HG03064 (cell line): Measurements from ENCODE around the gene MYO9B.

Experiments used
- ATAC-seq: cut with Tn5 transposase; IDR thresholded peaks from one replicate; pipeline ENCODE4 v1.9.1; 2021; ENCODE audit warnings: low read depth; ENCODE audit not compliant: unreplicated experiment

The MYO9B gene

DNA sequence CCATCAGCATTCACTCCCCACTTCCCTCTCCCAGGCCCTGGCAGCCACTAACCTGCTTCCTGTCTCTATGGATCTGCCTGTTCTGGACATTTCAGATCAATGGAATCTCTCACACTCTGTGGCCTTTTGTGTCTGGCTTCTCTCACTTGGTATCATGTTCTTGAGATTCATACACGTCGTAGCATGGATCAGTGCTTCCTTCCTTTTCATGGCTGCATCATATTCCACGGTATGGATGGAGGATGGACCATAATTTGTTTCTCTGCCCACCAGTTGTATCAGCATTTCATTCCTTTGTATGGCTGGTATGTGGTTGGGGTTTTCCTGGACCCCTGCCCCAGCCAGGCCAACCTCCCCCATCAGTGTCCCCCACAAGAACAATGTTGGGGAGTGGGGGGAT is 36.2 kb downstream of the MYO9B start:
- ATAC-seq: no peak

DNA sequence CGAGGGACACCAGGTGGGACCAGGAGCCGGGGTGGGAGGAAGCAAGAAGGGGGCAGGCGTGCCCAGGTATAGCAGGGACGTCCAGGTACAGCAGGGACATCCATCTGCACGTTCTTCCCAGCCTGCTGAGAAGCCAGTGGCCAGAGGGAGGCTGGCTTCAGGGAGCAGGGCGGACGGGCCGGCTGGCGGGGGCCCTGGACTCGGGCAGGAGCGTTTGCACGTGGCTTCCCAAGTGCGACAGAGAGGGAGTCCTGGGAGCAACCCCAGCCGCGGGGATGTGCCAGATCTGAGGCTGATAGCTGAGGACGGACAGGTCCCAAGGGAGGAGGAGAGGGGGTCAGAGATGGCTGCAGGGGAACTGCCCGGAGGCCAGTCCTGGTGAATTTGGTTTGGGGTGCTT is 36.7 kb downstream of the MYO9B start:
- no peak for ATAC-seq

DNA sequence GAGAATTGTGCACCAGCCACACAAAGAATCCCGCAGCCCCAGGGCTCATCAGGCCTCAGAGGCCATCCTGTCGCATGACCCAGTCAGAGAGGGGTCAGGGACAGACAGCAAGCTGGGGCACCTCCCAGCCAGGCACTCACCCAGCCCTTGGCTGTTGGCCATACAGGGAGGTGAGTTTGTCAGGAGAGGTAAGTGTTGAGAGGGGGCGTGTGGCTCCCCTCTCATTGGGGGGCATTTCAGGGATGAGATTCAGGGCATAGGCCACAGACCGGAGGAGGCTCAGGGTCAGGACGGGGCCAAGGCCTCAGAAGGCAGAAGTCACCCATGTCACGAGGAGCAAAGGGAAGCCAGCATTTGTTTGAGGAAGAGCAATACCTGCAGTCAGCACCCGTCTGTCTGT is 37.1 kb downstream of the MYO9B start:
- no peak for ATAC-seq

DNA sequence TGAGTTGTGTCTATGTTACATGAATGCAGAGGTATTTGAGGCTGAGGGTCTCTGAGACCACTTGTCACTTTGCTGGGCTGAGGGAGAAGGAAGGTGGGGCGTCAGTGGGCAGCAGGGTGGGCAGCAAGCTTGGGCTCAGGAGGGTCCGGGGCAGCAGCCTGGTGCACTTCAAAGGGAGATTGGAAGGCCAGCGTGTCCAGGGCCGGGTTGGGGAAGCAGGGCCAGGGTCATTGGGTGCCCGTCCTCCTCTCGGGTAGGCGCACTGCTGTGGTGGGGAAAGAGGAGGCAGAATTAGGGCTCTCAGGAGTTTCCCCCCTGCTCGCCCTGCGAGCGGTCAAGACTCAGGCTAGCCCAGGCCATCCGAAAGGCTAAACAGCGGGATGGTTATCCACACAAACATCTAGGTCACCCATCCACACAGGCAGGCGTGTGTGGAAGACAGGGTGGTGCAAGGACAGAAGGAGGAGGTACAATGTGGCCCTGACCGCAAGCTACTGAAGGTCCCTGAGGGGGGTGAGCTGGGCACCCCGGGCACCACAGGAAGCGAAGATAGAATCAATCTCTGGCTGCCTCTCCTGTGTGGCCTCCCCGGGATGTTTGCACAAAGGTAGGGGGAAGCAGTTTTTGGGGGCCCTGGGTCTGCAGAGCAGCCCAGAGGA is 37.7 kb downstream of the MYO9B start:
- ATAC-seq: no peak

DNA sequence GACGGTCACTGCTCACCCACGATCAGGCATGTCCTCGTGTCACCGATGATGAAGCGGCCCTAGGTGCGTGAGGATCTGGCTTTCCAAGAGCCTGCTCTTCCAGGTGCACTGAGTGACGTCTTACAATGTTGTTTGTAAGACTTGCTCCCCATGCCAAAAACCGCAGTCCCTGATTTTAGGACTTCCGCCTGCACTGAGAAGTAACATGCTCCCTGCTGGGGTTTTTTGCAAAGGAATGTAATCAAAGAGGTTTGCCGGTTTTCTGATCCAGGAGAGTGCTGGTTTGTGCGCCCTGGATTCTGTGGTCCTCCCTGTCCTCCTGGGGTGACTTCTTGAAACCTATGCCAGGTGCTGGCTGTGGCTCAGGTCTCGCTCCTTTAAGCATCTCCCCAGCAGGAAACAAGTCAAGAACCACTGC is 38.8 kb downstream of the MYO9B start:
- ATAC-seq: no peak

DNA sequence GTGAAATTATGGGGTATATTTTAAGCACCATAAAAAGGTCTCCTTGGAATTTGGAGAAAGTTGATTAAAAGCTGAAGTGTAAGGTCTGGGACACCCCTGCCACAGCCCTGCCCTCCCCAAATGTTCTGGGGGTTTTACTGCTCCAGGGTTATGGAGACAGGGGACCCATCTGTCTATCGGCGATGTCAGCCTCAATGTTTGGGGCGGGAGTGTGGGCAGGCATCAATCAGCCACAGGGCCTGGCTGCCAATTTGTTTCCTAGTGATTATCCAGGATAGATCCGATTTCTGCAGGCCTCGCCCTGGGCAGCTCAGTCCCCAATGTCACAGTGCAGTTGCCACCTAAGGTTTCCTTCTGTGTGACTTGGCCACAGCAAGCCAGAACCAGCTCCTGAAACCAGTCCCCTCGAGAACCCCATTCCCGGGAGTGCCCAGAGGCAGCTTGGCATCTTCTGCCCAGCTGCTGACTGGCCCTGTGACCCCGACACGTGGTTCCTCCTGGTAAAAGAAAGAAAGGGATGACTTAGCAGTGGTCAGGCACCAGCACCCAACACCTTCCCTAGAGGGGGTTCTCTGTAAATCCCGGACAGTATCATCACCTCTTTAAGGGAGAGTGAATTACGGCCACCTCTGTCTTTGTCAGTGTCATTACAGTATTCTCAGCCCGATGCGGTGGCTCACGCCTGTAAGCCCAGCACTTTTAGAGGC is 41.6 kb downstream of the MYO9B start:
- no peak for ATAC-seq

DNA sequence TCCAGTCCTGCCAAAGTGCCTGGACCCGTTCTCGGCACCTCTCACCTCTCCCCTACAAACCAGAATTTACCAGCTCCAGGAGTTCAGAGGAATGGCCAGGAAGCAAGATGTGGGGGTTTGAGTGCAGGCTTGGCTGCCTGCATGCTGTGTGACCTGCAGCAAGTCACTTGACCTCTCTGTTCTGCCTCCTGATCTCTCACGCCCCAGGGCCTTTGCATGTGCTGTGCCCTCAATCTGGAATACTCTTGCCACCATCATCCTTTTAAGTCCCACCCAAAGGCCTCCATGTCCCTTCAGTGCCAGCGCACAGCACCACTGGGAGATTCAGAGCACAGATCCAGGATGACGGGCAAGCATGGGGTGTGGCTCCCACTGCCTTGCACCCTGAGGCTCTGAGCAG is 43.4 kb downstream of the MYO9B start:
- ATAC-seq: no peak

DNA sequence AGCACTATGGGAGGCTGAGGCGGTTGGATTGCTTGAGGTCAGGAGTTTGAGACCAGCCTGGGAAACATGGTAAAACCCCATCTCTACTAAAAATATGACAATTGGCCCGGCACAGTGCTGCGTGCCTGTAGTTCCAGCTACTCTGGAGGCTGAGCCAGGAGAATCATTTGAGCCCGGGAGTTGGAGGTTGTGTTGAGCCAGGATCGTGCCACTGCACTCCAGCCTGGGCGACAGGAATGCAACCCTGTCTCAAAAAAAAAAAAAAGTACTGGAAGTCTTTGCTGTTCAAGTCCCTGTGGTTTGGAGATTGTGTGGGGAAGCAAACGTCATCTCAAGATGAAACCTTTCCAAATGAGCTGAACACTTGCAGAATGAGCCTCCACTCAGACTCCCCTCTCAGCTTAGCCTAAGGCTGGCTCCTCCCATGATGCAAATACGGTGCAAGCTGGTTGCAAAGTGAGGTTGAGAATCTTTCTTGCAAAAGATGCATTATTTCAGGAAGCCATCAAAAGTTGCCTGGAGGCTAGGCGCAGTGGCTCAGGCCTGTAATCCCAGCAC is 46.2 kb downstream of the MYO9B start:
- no peak for ATAC-seq

DNA sequence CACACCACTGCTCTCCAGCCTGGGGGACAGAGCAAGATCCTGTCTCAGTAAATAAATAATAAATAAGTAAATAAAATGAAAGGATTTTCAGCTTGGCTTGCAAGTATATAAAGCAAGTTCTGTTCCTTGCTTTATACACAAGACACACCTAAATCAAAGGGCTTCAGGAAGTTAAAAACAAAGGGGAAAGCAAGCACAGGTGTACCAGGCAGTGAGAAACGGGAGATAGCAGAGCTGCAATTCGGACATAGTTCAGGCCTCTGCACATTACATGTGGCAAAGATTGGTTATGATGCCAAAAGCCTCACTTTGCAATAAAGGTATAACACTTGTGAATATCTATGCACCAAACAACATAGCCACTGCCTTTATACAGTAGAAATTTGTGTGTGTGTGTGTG is 47.5 kb downstream of the MYO9B start:
- ATAC-seq: no peak

DNA sequence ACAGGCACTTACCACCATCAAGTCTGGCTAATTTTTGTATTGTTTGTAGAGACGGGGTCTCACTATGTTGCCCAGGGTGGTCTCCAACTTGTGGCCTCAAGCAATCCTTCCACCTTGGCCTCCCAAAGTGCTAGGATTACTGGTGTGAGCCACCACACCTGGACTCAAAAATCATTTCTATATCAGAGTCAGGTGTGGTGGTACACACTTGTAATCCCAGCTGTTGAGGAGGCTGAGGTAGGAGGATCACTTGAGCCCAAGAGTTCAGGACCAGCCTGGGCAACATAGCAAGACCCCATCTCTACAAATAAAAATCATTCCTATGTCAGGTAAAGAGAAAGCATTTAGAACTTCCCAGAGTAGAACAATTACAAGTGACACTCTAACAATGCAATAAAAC is 48.4 kb downstream of the MYO9B start:
- ATAC-seq: no peak

DNA sequence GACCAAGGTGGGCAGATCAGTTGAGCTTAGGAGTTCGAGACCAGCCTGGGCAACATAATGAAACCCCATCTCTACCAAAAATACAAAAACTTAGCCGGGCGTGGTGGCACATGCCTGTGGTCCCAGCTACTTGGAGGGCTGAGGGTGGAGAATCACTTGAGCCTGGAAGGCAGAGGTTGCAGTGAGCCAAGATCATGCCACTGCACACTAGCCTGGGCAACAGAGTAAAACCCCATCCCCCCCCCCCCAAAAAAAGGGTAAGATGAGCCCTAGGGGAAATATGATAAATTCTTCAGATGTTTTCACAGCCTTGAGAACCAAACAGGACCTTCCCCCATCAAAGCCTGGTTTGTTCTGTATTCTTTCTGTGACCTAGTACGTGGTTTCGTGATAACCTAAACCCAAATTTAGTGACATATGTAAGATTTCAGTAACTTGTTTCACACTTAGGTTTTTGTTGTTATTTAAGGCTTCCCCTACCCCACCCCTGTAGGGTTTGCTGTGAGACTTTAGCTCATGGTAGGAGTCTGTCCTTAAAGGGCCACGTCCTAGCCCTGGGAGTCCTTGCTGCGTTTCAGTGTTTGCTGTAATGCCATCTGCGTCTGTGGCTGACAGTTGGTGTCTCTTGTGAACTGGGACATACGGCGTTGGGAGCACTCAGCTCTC is 49.6 kb downstream of the MYO9B start:
- peak; percentile 51 for ATAC-seq

DNA sequence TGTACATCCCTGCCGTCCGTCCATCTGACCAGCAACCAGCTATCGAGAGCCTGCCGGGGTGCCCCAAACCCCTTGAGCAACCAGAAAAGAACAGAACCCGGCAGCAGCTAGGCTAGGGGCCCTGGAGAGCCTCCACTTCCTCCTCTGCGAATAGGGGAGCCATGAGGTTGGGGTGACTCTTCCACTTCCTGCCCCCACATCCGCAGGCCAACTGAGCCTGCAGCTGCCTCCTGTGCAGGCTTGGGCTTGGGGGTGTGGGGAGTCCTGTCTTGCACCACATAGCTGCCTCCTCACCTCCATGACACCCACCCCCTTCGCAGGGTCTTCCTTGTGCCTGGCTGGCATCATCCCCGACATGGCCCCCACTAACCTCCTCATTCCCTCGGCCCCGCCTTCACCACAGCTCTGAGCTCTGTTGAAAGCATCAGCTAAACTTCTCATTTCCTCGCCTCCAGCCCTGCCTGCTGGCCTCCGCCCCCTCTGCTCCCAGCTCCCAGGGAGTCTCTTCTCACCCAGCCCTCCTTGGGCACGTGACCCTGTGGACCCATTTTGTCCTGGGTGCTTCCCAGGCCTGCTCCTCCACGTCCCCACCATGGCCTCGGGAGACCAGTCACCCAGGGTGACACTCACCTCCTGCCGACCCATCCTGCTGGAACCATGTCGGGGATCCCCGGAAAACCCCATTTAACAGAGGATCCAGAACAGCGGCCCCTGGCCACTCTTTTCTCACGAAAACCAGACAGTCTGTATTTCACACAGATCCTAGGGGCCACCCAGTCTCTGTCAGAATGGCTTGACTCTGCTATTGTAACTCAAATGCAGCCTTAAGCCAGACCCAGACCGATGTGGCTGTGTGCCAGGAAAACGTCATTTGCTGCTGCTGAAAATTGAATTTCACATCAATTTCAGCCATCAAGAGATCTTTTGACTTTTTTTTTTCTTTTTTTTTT is 50.4 kb downstream of the MYO9B start:
- peak; percentile 48 for ATAC-seq

DNA sequence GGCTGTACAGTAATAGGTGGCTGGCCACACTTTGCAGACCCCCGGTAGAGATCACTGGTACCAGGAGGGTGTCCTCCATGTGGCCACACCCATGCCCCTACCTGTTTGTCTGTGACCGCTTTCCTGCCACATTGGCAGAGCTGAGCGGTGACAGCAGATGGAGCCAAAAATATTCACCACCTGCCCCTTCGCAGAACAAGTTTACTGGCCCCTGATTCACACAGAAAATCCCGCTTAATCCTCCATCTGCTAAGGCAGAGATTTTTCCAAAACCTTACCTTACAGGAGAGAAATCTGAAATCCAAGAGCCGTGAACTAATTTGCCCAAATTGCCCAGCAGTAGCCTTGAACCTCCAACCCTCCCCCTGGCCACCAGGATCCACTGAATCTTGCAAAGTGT is 52.1 kb downstream of the MYO9B start:
- ATAC-seq: no peak

DNA sequence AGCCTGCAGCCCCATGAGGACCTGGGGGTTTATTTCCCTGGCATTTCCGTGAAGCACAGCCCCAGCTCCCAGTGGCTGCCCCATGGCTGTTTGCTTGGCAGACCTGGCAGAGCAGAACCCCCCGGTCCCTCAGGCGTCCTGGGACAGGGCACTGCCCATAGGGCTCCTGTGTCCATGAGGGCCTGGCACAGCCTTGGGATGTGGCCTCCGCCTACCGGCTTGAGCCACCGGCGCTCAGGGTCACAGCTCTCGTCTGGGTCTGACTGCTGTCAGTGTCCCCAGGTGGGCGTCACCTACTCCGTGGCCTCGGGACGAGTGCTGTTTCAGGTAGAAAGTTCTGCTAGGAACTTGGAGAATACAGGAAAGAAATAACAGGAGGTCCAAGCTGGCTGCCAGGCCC is 52.8 kb downstream of the MYO9B start:
- ATAC-seq: no peak

DNA sequence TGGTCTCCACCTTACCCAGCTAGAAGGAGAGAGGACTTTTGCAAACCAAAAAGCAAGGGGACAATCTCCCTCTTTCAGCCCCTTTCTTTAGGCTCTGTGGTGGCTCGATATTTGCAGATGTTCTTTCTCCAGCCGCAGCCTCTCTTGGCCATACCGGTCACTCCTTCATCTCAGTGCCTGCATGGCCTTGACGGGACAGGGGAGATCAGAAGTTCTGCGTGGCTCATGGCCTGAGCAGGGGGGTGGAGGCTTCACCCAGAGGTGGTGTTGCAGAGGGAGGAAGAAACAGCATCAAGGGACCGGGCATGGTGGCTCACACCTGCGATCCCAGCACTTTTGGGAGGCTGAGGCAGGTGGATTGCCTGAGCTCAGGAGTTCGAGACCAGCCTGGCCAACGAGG is 53.2 kb downstream of the MYO9B start:
- no peak for ATAC-seq

DNA sequence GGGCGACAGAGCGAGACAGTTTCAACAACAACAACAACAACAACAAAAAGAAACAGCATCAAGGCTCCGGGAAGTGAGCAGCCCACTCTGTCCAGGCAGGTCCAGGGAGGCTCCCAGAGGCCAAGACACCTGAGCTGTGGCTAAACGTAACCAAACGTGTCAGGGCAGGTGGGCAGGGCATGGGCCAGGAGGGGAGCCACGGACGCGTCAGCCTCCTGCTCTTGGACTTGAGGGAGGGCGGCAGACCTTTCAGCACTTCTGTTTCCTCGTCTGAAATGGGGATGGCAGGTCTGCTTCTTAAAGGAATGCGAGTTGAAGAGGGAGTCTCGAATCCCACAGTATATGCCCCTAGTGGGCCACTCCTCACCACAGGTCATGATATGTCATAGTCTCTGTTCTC is 53.8 kb downstream of the MYO9B start:
- ATAC-seq: no peak

DNA sequence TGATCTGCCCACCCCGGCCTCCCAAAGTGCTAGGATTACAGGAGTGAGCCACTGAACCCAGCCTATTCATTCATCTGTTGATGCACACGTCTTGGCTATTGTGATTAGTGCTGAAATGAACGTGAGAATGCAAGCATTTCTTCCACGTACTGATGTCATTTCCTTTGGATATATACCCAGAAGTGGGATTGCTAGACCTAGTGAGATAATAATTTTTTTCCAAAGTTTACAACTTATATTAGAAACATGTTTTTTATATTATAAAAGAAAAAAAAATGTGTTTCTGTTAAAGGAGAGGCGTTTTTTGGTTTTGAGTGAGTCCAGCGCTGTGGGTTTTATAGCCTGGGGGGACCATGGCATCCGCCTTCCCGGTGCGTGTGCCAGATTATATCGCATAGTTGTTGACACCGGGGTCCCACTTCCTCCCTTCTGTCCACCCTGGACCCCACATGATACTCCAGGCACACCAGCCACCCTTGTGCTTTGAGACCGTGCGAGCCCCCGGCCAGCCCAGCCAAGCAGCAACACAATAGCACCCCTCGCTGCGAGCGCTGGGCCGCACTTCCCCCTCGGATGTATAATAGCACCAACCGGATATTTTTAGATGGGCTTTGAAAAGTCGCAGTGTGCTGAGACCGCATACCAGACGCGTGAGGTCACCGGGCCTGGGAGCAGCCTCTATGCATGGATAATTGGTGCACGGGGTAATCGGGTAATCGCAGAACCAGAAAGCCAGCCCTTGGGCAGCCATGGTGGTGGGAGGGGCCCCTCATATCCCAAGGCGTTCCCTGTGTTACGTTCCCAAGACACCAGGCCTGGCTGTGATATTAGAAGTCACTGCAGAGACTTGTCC is 59.6 kb downstream of the MYO9B start:
- no peak for ATAC-seq

DNA sequence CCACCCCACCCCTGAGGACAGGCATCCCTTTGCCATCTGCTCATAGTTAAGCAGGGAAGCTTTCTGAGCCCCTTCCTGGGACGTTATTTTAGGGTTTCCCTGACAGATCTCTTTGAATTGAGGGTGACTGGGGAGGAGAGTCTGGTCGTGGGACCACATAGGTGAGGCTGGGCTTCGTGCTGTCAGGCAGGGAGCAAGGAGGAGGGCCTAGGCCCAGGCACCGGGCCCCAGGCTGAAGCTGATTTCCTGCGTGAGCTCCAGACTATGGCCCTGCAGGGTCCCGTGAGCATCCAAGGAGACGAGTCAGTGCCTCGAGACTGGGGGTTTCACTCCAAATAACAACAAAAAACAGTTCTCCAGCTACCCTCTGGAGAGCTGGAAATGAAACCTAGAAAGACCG is 60.4 kb downstream of the MYO9B start:
- ATAC-seq: no peak

DNA sequence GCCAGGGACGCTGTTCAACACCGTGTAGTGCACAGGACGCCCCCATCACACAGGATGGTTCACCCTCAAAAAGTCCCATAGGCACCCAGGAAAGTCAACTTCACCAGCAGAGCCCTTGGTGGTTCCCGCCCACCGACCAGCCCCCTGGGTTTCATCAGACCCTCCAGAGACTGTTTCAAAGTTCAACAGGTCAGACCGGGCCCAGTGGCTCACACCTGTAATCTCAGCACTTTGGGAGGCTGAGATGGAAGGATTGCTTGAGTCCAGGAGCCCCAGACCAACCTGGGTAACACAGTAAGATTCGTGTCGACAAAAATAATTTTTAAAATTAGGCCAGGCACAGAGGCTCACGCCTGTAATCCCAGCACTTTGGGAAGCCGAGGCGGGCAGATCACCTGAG is 61.0 kb downstream of the MYO9B start:
- ATAC-seq: no peak

DNA sequence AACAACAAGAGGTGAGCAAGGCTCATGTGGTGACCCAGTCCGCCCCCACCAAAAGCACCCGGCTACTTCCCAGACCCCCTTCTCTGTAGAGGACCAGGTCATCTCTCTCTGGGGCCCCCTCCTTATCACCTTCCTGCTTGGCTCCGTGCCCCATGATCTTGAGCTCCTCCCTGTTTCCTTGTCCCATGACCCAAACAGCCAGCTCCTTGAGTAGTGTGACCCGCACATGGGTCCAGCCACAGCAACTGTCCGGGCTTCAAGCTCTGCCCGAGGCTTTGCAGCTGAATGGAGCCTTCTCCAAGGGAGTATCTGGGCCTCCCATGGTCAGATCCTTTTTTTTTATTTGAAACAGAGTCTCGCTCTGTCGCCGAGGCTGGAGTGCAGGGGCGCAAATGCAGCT is 61.8 kb downstream of the MYO9B start:
- no peak for ATAC-seq
